WERI-Rb-1 (cell line): Measurements from ENCODE around the gene PLCG2.

Experiments used
- DNase-seq: peaks from one replicate; pipeline ENCODE4 v3.0.0-alpha.2; 2020
- H3K27ac ChIP-seq: fragments of 250-450 bp; sonication (Bioruptor Pico); 2 replicates; pipeline ENCODE4 v1.5.1; 2020; ENCODE audit warnings: mild to moderate bottlenecking, moderate library complexity
- H3K27me3 ChIP-seq: fragments of 250-450 bp; sonication (Bioruptor Pico); 2 replicates; pipeline ENCODE4 v1.5.1; 2021; ENCODE audit warnings: mild to moderate bottlenecking, low read depth, moderate library complexity; ENCODE audit not compliant: insufficient read depth, severe bottlenecking
- H3K36me3 ChIP-seq: fragments of 250-450 bp; sonication (Bioruptor Pico); 2 replicates; pipeline ENCODE4 v1.5.1; 2020; ENCODE audit warnings: mild to moderate bottlenecking, moderate library complexity
- H3K4me3 ChIP-seq: 2 replicates; pipeline ENCODE4 v1.5.1; 2011; ENCODE audit warnings: low read depth, mild to moderate bottlenecking, control low read depth, low read length
- H3K9me3 ChIP-seq: fragments of 250-450 bp; sonication (Bioruptor Pico); 2 replicates; pipeline ENCODE4 v1.5.1; 2021; ENCODE audit warnings: mild to moderate bottlenecking, moderate library complexity; ENCODE audit not compliant: severe bottlenecking
- CTCF ChIP-seq: IDR thresholded peaks from 2 replicates; pipeline ENCODE4 v1.5.1; 2011; ENCODE audit warnings: low read depth, mild to moderate bottlenecking, control low read depth, inconsistent platforms, low read length

The PLCG2 gene

DNA sequence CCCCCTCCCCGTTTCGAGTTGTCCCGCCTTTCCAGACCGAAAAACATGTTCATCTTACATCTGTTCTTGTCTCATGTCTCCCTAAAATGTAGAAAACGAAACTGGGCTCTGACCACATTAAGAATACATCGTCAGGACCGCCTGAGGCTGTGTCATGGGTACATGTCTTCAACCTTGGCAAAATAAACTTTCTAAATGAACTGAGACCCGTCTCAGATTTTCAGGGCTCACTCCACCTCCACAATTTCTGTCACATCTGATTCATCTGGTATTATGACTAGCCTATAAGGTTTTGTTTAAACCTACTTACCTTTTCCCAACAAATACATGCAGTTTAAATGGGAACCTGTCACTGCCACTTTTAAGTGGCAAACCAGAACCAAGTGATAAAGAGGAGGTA, 231.6 kb downstream of the PLCG2 start:
- H3K9me3 ChIP-seq, result no peaks in the 10 kb centered on the region
- no peaks in the 10 kb centered on the region for H3K27me3 ChIP-seq
- no peak for TF ChIP-seq CTCF
- H3K4me3 ChIP-seq, result no peak overlapping the region
- H3K36me3 ChIP-seq, result no peaks in the 10 kb centered on the region
- DNase-seq, result no peak
- H3K27ac ChIP-seq, result no peak overlapping the region

GRCh38 chr16:82011199-82011641, 232.1 kb downstream of the PLCG2 start, which contains the start of gene SDR42E1:
TSS of gene SDR42E1 (minus strand) at chr16:82011470. CDS start at chr16:82000858, 10,612 bp downstream.
- DNase-seq, result no peak
- Histone ChIP-seq H3K9me3 (no peaks in the 10 kb centered on the region), H3K36me3 (no peaks in the 10 kb centered on the region), H3K27ac (no peak within 1 kb of the TSS), H3K27me3 (no peaks in the 10 kb centered on the region), H3K4me3 (no peak within 1 kb of the TSS)
- no peak for TF ChIP-seq CTCF
